Small intestine (tissue), 7 donors: ENCODE results near the gene SOD2. TPM values are rescaled to one million over a fixed set of nuclear protein-coding genes. Genes with fewer than 3 reads are reported as not detected.
A peak's percentile ranks its signal among the peaks of the same experiment; 100 is the strongest.
"Not testable (repeated sequence)": the region's sequence is repeated elsewhere in the genome, so short reads cannot be mapped to it uniquely, and the experiment has no call there.

Experiments used
- DNase-seq, 2 donors: peaks; one replicate each; pipeline versions ENCODE4 v3.0.0 to v3.0.0-alpha.2; 2013
- FAIRE-seq: peaks from 2 replicates; lab custom pipeline; 2012; peaks lifted over from hg19 to GRCh38; lab: Jason Lieb, UNC
- H3K27ac ChIP-seq, 3 donors: one replicate each; pipeline ENCODE4 v1.5.1; 2013; ENCODE audit warnings: low read length in 2 of 3, mild to moderate bottlenecking in 2 of 3, control low read depth in 1 of 3, inconsistent platforms in 1 of 3, low read depth in 1 of 3, moderate library complexity in 1 of 3
- H3K27me3 ChIP-seq, 3 donors: one replicate each; pipeline ENCODE4 v1.6.1; 2013; ENCODE audit warnings: low read length in 3 of 3, inconsistent platforms in 1 of 3; ENCODE audit not compliant: control insufficient read depth in 3 of 3, insufficient read depth in 3 of 3
- H3K36me3 ChIP-seq, 3 donors: one replicate each; pipeline ENCODE4 v1.6.1; 2013; ENCODE audit warnings: low read length in 3 of 3, inconsistent platforms in 1 of 3, low read depth in 1 of 3, mild to moderate bottlenecking in 1 of 3, moderate library complexity in 1 of 3; ENCODE audit not compliant: control insufficient read depth in 3 of 3, insufficient read depth in 2 of 3
- H3K4me1 ChIP-seq, 3 donors: one replicate each; pipeline ENCODE4 v1.6.1; 2013; ENCODE audit warnings: low read length in 2 of 3, inconsistent platforms in 1 of 3, low read depth in 1 of 3, mild to moderate bottlenecking in 1 of 3, moderate library complexity in 1 of 3; ENCODE audit not compliant: control insufficient read depth in 3 of 3, insufficient read depth in 2 of 3
- H3K4me3 ChIP-seq, 3 donors: one replicate each; pipeline ENCODE4 v1.5.1; 2013; ENCODE audit warnings: low read length in 3 of 3, control low read depth in 1 of 3, inconsistent platforms in 1 of 3, low read depth in 1 of 3, mild to moderate bottlenecking in 1 of 3, moderate library complexity in 1 of 3
- H3K9me3 ChIP-seq, 2 donors: one replicate each; pipeline ENCODE4 v1.6.1; 2013; ENCODE audit warnings: low read depth in 1 of 2, low read length in 1 of 2; ENCODE audit not compliant: control insufficient read depth in 2 of 2, insufficient read depth in 1 of 2
- WGBS, 3 donors: extraction: QIAGEN DNeasy Blood & Tissue Kit; methylation state at CpG; one replicate each; pipeline ENCODE4 v1.1.7; 2013; 5-methylcytosine and 5-hydroxymethylcytosine counted together
- polyA plus RNA-seq, 4 donors: library from polyadenylated mRNA; stranded (reverse) in 3 of 4; unstranded in 1 of 4; fragments of 200-250 nt in 3 of 4; fragments of 120-200 nt in 1 of 4; gene quantifications; one replicate each; pipeline versions ENCODE4 v1.2.1 to v1.2.3, GENCODE V29; 2013
- donor health status: healthy with polysubstance abuse.
- donor health status: control.
- donor health status: control.
- donor health status: Bipolar disorder and iron deficiency.
- donor health status: healthy.

Gene SOD2
- polyA plus RNA-seq, 4 donors: 81.6 to 250 (median 140) TPM

GRCh38 chr6:159693894-159694545 is 979 bp upstream of the SOD2 start:
- H3K4me3 ChIP-seq: peak overlapping the region; percentile 83 to 92 (median 89)
- H3K4me1 ChIP-seq: peaks cover 5 to 13% (median 12%) of the 10 kb centered on the region in 3 donors
- DNase-seq: peak; percentile 51 to 66
- 5 to 14% (median 10%) methylated on average over 14 of the region's 14 CpGs for WGBS, 3 donors
- no peak for FAIRE-seq
- H3K27ac ChIP-seq: peak overlapping the region; percentile 94 to 99 (median 98)
- peaks cover 0 to 15% (median 3%) of the 10 kb centered on the region in 3 donors for H3K36me3 ChIP-seq
- no peaks in the 10 kb centered on the region for H3K9me3 ChIP-seq
- H3K27me3 ChIP-seq: no peaks in the 10 kb centered on the region

DNA sequence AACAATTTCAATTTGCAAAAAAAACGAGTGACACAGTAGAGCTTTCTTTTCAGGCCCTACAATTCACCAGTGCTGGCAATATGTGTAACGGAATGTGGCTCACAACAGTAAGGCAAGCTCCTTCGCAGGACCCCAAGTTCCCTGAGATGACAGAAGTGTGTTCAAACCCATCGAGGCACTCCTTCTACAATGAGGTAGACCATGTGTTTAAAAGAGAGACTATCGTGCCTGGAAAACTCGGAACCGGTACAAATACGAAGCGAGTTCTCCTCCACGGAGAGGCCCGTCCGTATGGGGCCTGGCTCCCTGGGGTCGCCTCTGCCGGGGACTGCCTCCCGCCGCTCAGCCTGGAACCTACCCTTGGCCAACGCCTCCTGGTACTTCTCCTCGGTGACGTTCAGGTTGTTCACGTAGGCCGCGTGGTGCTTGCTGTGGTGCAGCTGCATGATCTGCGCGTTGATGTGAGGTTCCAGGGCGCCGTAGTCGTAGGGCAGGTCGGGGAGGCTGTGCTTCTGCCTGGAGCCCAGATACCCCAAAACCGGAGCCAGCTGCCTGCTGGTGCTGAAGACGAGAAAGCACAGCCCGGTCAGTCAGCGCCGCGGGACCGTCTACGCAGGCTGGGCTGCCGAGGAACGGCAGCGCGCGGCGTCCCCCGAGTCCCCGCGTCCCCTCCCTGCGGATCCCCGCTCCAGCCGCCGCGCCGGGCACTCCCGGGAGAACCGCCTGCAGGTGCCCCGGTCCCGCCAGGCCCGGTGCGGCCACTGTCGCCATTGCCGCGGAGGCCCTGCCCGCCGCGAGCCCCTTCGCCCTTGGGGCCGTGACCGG is 526 bp downstream of the SOD2 start:
- FAIRE-seq (no peak), DNase-seq (peak; percentile 68 to 80)
- Histone ChIP-seq H3K4me1 (peaks cover 5 to 13% (median 9%) of the 10 kb centered on the region in 3 donors), H3K9me3 (no peaks in the 10 kb centered on the region), H3K27me3 (no peaks in the 10 kb centered on the region), H3K36me3 (peaks cover 3 to 24% (median 4%) of the 10 kb centered on the region in 3 donors), H3K27ac (peak overlapping the region; percentile 94 to 99 (median 98)), H3K4me3 (peak overlapping the region; percentile 83 to 92 (median 89))
- 0 to 2% (median 1%) methylated on average over 45 to 66 of the region's 66 CpGs for WGBS, 3 donors

GRCh38 chr6:159691963-159692287 is 1.1 kb downstream of the SOD2 start:
- Histone ChIP-seq H3K9me3 (no peaks in the 10 kb centered on the region), H3K27ac (peak overlapping the region; percentile 94 to 99 (median 98)), H3K4me3 (peak overlapping the region; percentile 83 to 92 (median 89)), H3K4me1 (peaks cover 5 to 13% (median 9%) of the 10 kb centered on the region in 3 donors), H3K27me3 (no peaks in the 10 kb centered on the region), H3K36me3 (peaks cover 3 to 29% (median 4%) of the 10 kb centered on the region in 3 donors)
- FAIRE-seq (no peak), DNase-seq (peak; percentile 16 to 46)
- 14 to 34% (median 16%) methylated on average over 7 of the region's 7 CpGs for WGBS, 3 donors

DNA sequence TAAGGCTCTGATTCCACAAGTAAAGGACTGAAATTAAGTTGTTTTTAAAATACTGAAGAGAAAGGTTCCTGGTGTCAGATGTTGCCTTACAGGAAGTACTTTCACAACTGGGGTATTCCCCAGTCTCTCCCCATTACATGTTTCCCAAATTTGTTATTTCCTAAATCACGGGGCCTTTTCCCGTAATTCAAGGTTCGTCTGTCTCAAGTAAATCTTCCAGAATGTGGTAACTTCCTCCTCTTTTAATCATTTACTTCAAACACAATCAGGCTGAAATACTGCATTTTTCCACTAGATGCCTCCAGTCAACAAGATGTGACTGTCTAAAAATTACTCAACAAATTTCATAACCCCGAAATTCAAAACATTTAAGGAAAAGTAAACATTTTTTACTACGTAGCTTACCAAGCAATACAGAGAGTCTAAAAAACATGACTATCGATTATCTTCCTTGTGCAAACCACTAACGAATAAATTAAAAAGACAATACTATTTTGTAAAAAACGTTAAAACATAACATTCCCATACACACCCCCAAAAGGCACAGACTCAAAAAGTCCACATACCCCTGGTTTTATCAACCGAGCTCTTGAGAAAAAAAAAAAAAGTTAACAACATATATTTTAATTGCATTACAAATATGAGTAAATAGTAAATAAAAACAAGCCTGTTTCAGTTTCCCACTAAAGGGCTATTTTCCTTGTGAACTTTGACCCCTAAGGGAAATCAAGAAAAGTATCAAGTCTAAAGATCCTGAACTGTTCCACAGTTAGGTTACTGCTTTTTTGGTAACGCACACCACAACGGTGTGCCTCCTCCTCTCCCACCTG is 1.7 kb downstream of the SOD2 start:
- DNase-seq (peak; percentile 81 to 87), FAIRE-seq (peak; percentile 73)
- 3 to 10% (median 4%) methylated on average over 11 of the region's 11 CpGs for WGBS, 3 donors
- Histone ChIP-seq H3K27me3 (no peaks in the 10 kb centered on the region), H3K36me3 (peaks cover 5 to 31% (median 5%) of the 10 kb centered on the region in 3 donors), H3K27ac (peak overlapping the region; percentile 94 to 99 (median 98)), H3K4me1 (peaks cover 5 to 13% (median 9%) of the 10 kb centered on the region in 3 donors), H3K4me3 (peak overlapping the region; percentile 83 to 92 (median 89)), H3K9me3 (no peaks in the 10 kb centered on the region)

DNA sequence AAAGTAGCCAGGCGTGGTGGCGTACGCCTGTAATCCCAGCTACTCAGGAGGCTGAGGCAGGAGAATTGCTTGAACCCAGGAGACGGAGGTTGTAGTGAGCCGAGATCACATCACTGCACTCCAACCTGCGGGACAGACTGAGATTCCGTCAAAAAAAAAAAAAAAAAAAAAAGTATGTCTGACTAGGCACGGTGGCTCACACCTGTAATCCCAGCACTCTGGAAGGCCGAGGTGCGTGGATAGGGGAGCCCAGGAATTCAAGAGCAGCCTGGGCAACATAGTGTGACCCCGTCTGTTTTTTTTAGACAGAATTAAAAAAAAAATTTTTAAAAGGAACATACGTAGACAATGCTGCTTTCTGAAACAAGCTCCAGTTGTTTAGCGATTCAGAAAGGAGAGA is 2.9 kb downstream of the SOD2 start:
- not testable (repeated sequence) for H3K4me3 ChIP-seq, H3K27me3 ChIP-seq, FAIRE-seq, DNase-seq, H3K9me3 ChIP-seq, H3K27ac ChIP-seq
- Histone ChIP-seq H3K36me3 (peaks cover 9 to 33% (median 10%) of the 10 kb centered on the region in 3 donors), H3K4me1 (peaks cover 5 to 13% (median 9%) of the 10 kb centered on the region in 3 donors)
- WGBS, 3 donors: 88 to 97% (median 92%) methylated on average over 12 to 13 of the region's 13 CpGs

DNA sequence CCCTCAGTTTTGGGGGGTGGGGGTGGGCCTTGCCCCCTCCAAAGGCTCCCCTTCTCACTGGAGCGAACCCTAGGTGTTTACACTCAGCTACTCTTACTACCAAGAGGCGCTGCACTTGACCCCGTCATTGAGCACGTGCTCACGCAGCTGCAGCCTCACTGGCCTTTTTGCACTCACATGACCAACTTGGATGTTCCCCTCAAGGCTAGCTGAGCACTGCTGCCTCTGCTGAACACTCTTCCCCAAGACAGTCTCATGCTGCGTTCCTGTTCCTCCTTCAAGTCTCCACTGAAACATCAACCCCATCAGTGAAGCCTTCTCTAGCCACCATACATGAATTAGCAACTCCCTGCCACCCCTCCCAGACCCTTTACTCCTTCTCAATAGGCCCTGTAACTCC is 4.0 kb downstream of the SOD2 start:
- peaks cover 0 to 10% (median 4%) of the 10 kb centered on the region in 3 donors for H3K4me1 ChIP-seq
- H3K27ac ChIP-seq: peak overlapping the region in 1 of 3 donors; percentile 5
- H3K4me3 ChIP-seq: no peak overlapping the region
- DNase-seq (no peak), FAIRE-seq (no peak)
- 76 to 86% (median 81%) methylated on average over 6 of the region's 6 CpGs for WGBS, 3 donors
- no peaks in the 10 kb centered on the region for H3K9me3 ChIP-seq
- H3K27me3 ChIP-seq: no peaks in the 10 kb centered on the region
- peaks cover 10 to 39% (median 13%) of the 10 kb centered on the region in 3 donors for H3K36me3 ChIP-seq

- Histone ChIP-seq H3K9me3 (no peaks in the 10 kb centered on the region), H3K27ac (peak overlapping the region in 1 of 3 donors; percentile 5), H3K4me1 (peaks cover 0 to 6% (median 4%) of the 10 kb centered on the region in 3 donors), H3K4me3 (no peak overlapping the region), H3K27me3 (no peaks in the 10 kb centered on the region), H3K36me3 (peaks cover 15 to 41% (median 18%) of the 10 kb centered on the region in 3 donors)
- 72 to 78% (median 76%) methylated on average over 5 of the region's 5 CpGs for WGBS, 3 donors
- no peak for DNase-seq
- FAIRE-seq: no peak
These were observed 4.7 kb downstream of the SOD2 start for GRCh38 chr6:159688266-159688905.
